HUES48 (cell line): ENCODE results near the gene ITGB8.
"Not testable (repeated sequence)": the region's sequence is repeated elsewhere in the genome, so short reads cannot be mapped to it uniquely, and the experiment has no call there.

ENCODE experiments used
- H3K27ac ChIP-seq: one replicate; pipeline ENCODE4 v1.7.0; 2013; ENCODE audit warnings: low read depth, low read length, inconsistent platforms
- H3K27me3 ChIP-seq: 2 replicates; pipeline ENCODE4 v1.6.1; 2013; ENCODE audit warnings: mild to moderate bottlenecking, low read length; ENCODE audit not compliant: control insufficient read depth, insufficient read depth
- H3K36me3 ChIP-seq: 2 replicates; pipeline ENCODE4 v1.6.1; 2013; ENCODE audit warnings: low read length; ENCODE audit not compliant: control insufficient read depth, insufficient read depth
- H3K4me1 ChIP-seq: 2 replicates; pipeline ENCODE4 v1.6.1; 2013; ENCODE audit warnings: mild to moderate bottlenecking, low read length; ENCODE audit not compliant: control insufficient read depth, insufficient read depth
- H3K4me3 ChIP-seq: 2 replicates; pipeline ENCODE4 v1.5.1; 2013; ENCODE audit warnings: mild to moderate bottlenecking, low read depth, low read length
- H3K9ac ChIP-seq: 2 replicates; pipeline ENCODE4 v1.6.1; 2013; ENCODE audit warnings: mild to moderate bottlenecking, low read depth, low read length, moderate library complexity
- H3K9me3 ChIP-seq: 2 replicates; pipeline ENCODE4 v1.6.1; 2013; ENCODE audit warnings: low read length; ENCODE audit not compliant: control insufficient read depth, insufficient read depth

ITGB8 gene

DNA sequence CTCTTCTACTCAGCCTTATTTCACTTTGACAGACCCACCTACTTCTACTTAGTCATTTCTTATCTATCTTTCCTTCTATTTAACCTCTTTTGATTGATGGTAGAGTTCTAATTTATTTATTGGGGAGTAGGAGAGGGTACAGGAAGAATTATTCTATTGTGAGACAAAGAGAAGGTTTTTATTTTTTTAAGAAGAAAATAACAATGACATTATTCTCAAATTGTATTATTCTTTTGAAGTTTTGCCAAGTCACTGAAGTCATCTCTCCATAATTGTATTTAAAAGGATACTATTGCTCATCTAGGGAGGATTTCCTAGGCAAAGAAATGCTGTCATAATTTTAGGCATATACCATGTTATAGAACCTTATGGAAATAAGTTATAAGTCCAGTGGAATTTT lies 52.7 kb downstream of the ITGB8 start:
- Histone ChIP-seq H3K9me3 (no peaks in the 10 kb centered on the region), H3K4me3 (no peak overlapping the region), H3K36me3 (0 out of 2 replicates have a peak, but pooled peaks cover 6% of the 10 kb centered on the region), H3K27me3 (no peaks in the 10 kb centered on the region), H3K9ac (no peak overlapping the region), H3K27ac (no peak overlapping the region), H3K4me1 (no peaks in the 10 kb centered on the region)

- Histone ChIP-seq H3K9ac (no peak overlapping the region), H3K27me3 (no peaks in the 10 kb centered on the region), H3K27ac (no peak overlapping the region), H3K36me3 (0 out of 2 replicates have a peak, but pooled peaks cover 2% of the 10 kb centered on the region), H3K9me3 (no peaks in the 10 kb centered on the region), H3K4me1 (no peaks in the 10 kb centered on the region), H3K4me3 (no peak overlapping the region)
These were observed 54.4 kb downstream of the ITGB8 start for GRCh38 chr7:20385126-20385525.

DNA sequence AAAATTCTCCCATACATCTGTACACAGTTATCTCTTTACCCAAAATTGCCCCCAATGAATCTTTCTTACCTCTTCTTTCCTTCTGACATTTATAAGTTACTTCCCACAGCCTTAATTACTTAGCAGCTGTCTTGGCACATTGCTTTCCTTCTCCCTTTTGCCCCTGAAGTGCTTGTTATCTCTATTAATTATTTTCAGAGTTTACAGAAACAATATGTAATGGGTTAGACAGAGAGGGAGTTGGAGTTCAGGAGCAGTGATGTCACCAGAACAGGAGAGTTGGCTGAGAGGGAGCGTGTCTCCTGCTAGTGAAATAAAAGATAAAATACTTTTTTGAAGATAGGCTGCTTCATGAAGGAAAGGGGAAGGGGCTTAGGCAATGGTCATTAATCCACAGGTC lies 57.4 kb downstream of the ITGB8 start:
- Histone ChIP-seq H3K27me3 (no peaks in the 10 kb centered on the region), H3K9ac (no peak overlapping the region), H3K27ac (no peak overlapping the region), H3K4me3 (no peak overlapping the region), H3K36me3 (no peaks in the 10 kb centered on the region), H3K4me1 (no peaks in the 10 kb centered on the region), H3K9me3 (no peaks in the 10 kb centered on the region)

DNA sequence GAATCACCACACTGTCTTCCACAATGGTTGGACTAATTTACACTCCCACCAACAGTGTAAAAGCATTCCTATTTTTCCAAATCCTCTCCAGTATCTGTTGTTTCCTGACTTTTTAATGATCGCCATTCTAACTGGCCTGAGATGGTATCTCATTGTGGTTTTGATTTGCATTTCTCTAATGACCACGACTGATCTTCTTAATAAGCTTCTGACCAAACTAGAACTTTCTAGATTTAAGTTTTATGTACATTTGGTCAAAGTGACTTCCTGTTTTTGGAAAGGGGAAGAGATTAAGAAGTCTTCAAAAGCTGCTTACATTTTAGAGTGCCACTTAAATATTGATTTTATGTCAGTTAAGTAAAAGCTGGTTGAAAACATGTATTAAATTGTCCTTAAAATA lies 58.5 kb downstream of the ITGB8 start:
- not testable (repeated sequence) for H3K4me3 ChIP-seq, H3K4me1 ChIP-seq, H3K9me3 ChIP-seq, H3K9ac ChIP-seq, H3K36me3 ChIP-seq, H3K27me3 ChIP-seq, H3K27ac ChIP-seq

DNA sequence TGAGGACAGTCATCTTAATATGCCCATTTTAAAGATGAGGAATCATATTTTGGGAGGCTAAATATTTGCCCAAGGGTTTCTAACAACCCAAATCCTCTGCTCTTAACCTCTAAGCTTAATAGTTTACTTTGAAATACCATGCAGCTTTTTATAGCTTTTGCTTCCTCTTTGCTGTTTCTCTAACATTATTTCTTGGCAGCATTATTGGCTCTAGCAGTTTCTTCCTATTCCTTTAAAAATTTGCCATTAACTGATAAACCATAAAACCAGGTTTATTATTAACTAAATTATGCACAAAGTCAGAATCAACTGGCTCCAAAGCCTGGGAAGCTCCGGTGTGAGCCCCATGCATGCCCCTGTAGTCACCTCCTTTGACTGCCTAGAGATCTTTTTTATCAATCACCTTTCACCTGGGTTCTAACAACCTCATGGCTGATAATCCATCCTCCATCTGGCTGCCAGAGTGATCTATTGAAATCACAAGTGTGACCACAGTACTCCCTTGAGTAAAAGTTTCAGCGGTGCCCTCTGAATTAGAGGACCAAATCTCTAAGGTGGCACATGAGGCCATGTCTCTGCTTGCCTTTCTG lies 62.4 kb downstream of the ITGB8 start:
- Histone ChIP-seq H3K27ac (no peak overlapping the region), H3K27me3 (no peaks in the 10 kb centered on the region), H3K9me3 (no peaks in the 10 kb centered on the region), H3K4me3 (no peak overlapping the region), H3K9ac (no peak overlapping the region), H3K4me1 (no peaks in the 10 kb centered on the region), H3K36me3 (peaks cover 6% of the 10 kb centered on the region; the same call in 1 of the 2 replicates)

- no peak overlapping the region for H3K27ac ChIP-seq
- no peaks in the 10 kb centered on the region for H3K9me3 ChIP-seq
- no peaks in the 10 kb centered on the region for H3K4me1 ChIP-seq
- H3K4me3 ChIP-seq = no peak overlapping the region
- H3K9ac ChIP-seq = no peak overlapping the region
- H3K36me3 ChIP-seq = peaks cover 6% of the 10 kb centered on the region; the same call in 1 of the 2 replicates
- no peaks in the 10 kb centered on the region for H3K27me3 ChIP-seq
These were observed 62.9 kb downstream of the ITGB8 start for GRCh38 chr7:20393616-20394015.

- no peak overlapping the region for H3K4me3 ChIP-seq
- no peak overlapping the region for H3K27ac ChIP-seq
- H3K4me1 ChIP-seq = no peaks in the 10 kb centered on the region
- H3K27me3 ChIP-seq = no peaks in the 10 kb centered on the region
- H3K36me3 ChIP-seq = peaks cover 6% of the 10 kb centered on the region; the same call in 1 of the 2 replicates
- no peaks in the 10 kb centered on the region for H3K9me3 ChIP-seq
- no peak overlapping the region for H3K9ac ChIP-seq
These were observed 63.6 kb downstream of the ITGB8 start for GRCh38 chr7:20394284-20394683.

DNA sequence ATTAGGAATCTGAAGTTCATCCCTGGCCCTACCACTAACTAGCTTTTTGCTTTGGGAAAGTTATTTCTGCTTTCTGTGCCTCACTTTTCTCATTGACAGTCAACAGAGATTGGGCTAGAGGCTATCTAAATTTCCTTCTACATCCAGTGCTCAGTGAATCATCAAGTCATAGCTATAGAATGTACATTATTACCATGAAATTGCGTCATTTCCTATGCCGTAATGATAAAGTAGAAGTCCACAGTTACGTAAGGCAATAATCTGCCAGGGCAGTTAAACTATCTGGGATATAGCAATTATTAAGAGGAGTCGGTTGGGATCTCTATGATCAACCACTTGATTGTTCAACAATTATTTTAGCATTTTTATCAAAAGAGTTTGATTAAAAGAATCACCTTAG lies 64.4 kb downstream of the ITGB8 start:
- Histone ChIP-seq H3K4me1 (no peaks in the 10 kb centered on the region), H3K27me3 (no peaks in the 10 kb centered on the region), H3K9ac (no peak overlapping the region), H3K27ac (no peak overlapping the region), H3K36me3 (peaks cover 6% of the 10 kb centered on the region; the same call in 1 of the 2 replicates), H3K9me3 (no peaks in the 10 kb centered on the region), H3K4me3 (no peak overlapping the region)

DNA sequence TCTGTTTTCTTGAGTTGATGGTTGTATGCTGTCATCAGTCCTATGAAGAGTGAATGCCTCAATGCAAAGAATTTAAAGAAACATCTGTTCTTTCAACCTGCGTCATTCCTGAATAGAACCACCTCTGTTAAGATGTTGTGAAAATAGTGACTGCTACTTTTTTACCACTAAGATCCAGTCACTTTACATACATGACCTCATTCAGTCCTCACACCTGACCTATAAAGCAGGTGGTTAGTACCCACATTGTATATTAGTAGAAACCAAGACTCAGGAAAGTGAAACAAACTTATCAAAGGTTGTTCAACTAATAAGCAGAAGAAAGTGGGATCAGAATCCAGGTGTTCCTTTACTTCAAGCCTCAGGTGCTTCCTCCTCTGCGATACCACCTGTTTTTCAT lies 64.8 kb downstream of the ITGB8 start:
- no peaks in the 10 kb centered on the region for H3K9me3 ChIP-seq
- no peak overlapping the region for H3K27ac ChIP-seq
- H3K4me3 ChIP-seq = no peak overlapping the region
- H3K36me3 ChIP-seq = peaks cover 6% of the 10 kb centered on the region; the same call in 1 of the 2 replicates
- no peaks in the 10 kb centered on the region for H3K27me3 ChIP-seq
- H3K9ac ChIP-seq = no peak overlapping the region
- H3K4me1 ChIP-seq = no peaks in the 10 kb centered on the region

- no peaks in the 10 kb centered on the region for H3K9me3 ChIP-seq
- H3K4me3 ChIP-seq = no peak overlapping the region
- peaks cover 3% of the 10 kb centered on the region; the same call in 1 of the 2 replicates for H3K4me1 ChIP-seq
- no peak overlapping the region for H3K27ac ChIP-seq
- H3K27me3 ChIP-seq = no peaks in the 10 kb centered on the region
- H3K36me3 ChIP-seq = peaks cover 6% of the 10 kb centered on the region; the same call in 1 of the 2 replicates
- H3K9ac ChIP-seq = no peak overlapping the region
These were observed 68.8 kb downstream of the ITGB8 start for GRCh38 chr7:20399521-20399920.

- Histone ChIP-seq H3K27me3 (no peaks in the 10 kb centered on the region), H3K36me3 (no peaks in the 10 kb centered on the region), H3K27ac (no peak overlapping the region), H3K9ac (no peak overlapping the region), H3K9me3 (no peaks in the 10 kb centered on the region), H3K4me3 (no peak overlapping the region), H3K4me1 (peaks cover 3% of the 10 kb centered on the region; the same call in 1 of the 2 replicates)
These were observed 71.4 kb downstream of the ITGB8 start for GRCh38 chr7:20401861-20402746.
